ENCODE measurements around the gene PLCB4.

The PLCB4 gene

GRCh38 chr20:9354579-9354978 is 285.7 kb downstream of the PLCB4 start:
- Histone ChIP-seq H3K36me3 (ENCODE audit: low read length) (no peaks in the 10 kb centered on the region), H3K4me2 (ENCODE audit: low read depth, low read length, poor library complexity, severe bottlenecking) (no peak overlapping the region), H2AFZ (ENCODE audit: low read depth, low read length, severe bottlenecking) (no peak overlapping the region), H3K27me3 (ENCODE audit: low read length) (peaks cover 3% of the 10 kb centered on the region; the same call in 1 of the 2 replicates), H3K9me2 (replicated peaks; ENCODE audit: insufficient read depth, low read length) (no peaks in the 10 kb centered on the region), H3K79me2 (ENCODE audit: insufficient read depth, low read length) (no peaks in the 10 kb centered on the region), H3K4me3 (ENCODE audit: insufficient read depth, low read length, poor library complexity, severe bottlenecking) (no peak overlapping the region), H3K9me3 (ENCODE audit: insufficient read depth, low read length) (no peaks in the 10 kb centered on the region), H3K27ac (ENCODE audit: low read depth, low read length) (no peak overlapping the region), H3K9ac (ENCODE audit: low read length) (no peak overlapping the region), H4K20me1 (ENCODE audit: low read depth, low read length) (no peaks in the 10 kb centered on the region), H3F3A (ENCODE audit: insufficient read depth) (no peaks in the 10 kb centered on the region)
- no peak for TF ChIP-seq EZH2phosphoT487 (conservative IDR thresholded peaks at IDR 0.05; ENCODE audit: low read length)
- TF ChIP-seq, protein P1, sequence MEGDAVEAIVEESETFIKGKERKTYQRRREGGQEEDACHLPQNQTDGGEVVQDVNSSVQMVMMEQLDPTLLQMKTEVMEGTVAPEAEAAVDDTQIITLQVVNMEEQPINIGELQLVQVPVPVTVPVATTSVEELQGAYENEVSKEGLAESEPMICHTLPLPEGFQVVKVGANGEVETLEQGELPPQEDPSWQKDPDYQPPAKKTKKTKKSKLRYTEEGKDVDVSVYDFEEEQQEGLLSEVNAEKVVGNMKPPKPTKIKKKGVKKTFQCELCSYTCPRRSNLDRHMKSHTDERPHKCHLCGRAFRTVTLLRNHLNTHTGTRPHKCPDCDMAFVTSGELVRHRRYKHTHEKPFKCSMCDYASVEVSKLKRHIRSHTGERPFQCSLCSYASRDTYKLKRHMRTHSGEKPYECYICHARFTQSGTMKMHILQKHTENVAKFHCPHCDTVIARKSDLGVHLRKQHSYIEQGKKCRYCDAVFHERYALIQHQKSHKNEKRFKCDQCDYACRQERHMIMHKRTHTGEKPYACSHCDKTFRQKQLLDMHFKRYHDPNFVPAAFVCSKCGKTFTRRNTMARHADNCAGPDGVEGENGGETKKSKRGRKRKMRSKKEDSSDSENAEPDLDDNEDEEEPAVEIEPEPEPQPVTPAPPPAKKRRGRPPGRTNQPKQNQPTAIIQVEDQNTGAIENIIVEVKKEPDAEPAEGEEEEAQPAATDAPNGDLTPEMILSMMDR (IDR thresholded peaks at IDR 0.05; ENCODE audit: insufficient read depth, low read length, poor library complexity, severe bottlenecking) = no peak

GRCh38 chr20:9358001-9358400 is 289.1 kb downstream of the PLCB4 start:
- no peak for TF ChIP-seq EZH2phosphoT487 (conservative IDR thresholded peaks at IDR 0.05; ENCODE audit: low read length)
- TF ChIP-seq, protein P1 (IDR thresholded peaks at IDR 0.05; ENCODE audit: insufficient read depth, low read length, poor library complexity, severe bottlenecking) = no peak
- no peaks in the 10 kb centered on the region for H3F3A ChIP-seq (ENCODE audit: insufficient read depth)
- H3K27me3 ChIP-seq (ENCODE audit: low read length) = peaks cover 3% of the 10 kb centered on the region; the same call in 1 of the 2 replicates
- H3K9me3 ChIP-seq (ENCODE audit: insufficient read depth, low read length) = no peaks in the 10 kb centered on the region
- H3K36me3 ChIP-seq (ENCODE audit: low read length) = no peaks in the 10 kb centered on the region
- H3K9me2 ChIP-seq (replicated peaks; ENCODE audit: insufficient read depth, low read length) = no peaks in the 10 kb centered on the region
- H3K4me2 ChIP-seq (ENCODE audit: low read depth, low read length, poor library complexity, severe bottlenecking) = no peak overlapping the region
- no peak overlapping the region for H2AFZ ChIP-seq (ENCODE audit: low read depth, low read length, severe bottlenecking)
- no peaks in the 10 kb centered on the region for H3K79me2 ChIP-seq (ENCODE audit: insufficient read depth, low read length)
- no peaks in the 10 kb centered on the region for H4K20me1 ChIP-seq (ENCODE audit: low read depth, low read length)
- H3K9ac ChIP-seq (ENCODE audit: low read length) = no peak overlapping the region
- no peak overlapping the region for H3K4me3 ChIP-seq (ENCODE audit: insufficient read depth, low read length, poor library complexity, severe bottlenecking)
- H3K27ac ChIP-seq (ENCODE audit: low read depth, low read length) = no peak overlapping the region

DNA sequence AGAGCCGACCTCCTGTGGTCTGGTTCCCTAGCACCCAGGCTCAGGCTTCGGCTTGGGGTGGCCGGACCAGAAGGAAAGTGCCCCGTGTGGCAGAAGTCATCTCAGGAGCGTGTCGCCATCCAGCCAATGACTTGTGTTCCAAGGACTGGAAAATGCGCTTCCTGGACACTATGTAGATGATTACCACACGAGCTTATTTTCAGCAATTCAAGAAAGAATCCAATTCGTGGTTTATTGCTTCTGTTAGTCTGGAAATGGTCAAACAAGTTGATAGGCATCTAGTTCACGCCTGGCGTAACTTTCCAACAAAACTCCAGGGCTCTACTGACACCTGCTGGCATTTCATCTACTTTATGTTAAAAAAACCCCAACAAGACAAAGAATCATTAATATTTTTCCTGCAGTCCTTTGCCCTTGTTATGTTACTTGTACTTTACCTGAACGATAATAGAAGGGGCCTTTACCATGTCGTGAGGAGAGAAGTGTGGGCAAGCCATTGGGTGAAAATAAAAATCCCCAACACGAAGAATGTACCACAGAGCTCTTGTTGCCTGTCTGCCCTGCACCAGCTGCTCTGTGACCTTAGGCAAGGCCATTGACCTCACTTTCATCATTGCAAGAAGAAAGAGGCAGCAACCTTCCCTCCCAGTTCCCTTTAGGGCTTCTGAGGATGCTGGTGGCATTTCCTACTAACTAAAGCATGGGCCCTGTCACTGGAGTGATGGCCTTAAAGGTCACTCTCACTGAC is 290.8 kb downstream of the PLCB4 start:
- H3F3A ChIP-seq (ENCODE audit: insufficient read depth) = no peaks in the 10 kb centered on the region
- H3K4me2 ChIP-seq (ENCODE audit: low read depth, low read length, poor library complexity, severe bottlenecking) = no peak overlapping the region
- TF ChIP-seq, protein P1 (IDR thresholded peaks at IDR 0.05; ENCODE audit: insufficient read depth, low read length, poor library complexity, severe bottlenecking) = no peak
- TF ChIP-seq EZH2phosphoT487 (conservative IDR thresholded peaks at IDR 0.05; ENCODE audit: low read length) = no peak
- no peak overlapping the region for H3K27ac ChIP-seq (ENCODE audit: low read depth, low read length)
- no peaks in the 10 kb centered on the region for H3K9me3 ChIP-seq (ENCODE audit: insufficient read depth, low read length)
- H3K27me3 ChIP-seq (ENCODE audit: low read length) = peaks cover 3% of the 10 kb centered on the region; the same call in 1 of the 2 replicates
- no peaks in the 10 kb centered on the region for H3K79me2 ChIP-seq (ENCODE audit: insufficient read depth, low read length)
- H3K9ac ChIP-seq (ENCODE audit: low read length) = no peak overlapping the region
- no peaks in the 10 kb centered on the region for H3K36me3 ChIP-seq (ENCODE audit: low read length)
- no peaks in the 10 kb centered on the region for H3K9me2 ChIP-seq (replicated peaks; ENCODE audit: insufficient read depth, low read length)
- H4K20me1 ChIP-seq (ENCODE audit: low read depth, low read length) = no peaks in the 10 kb centered on the region
- H3K4me3 ChIP-seq (ENCODE audit: insufficient read depth, low read length, poor library complexity, severe bottlenecking) = no peak overlapping the region
- H2AFZ ChIP-seq (ENCODE audit: low read depth, low read length, severe bottlenecking) = no peak overlapping the region

Measured in SU-DHL-6 (cell line).